ENCODE results near the gene GFRAL.

The GFRAL gene

DNA sequence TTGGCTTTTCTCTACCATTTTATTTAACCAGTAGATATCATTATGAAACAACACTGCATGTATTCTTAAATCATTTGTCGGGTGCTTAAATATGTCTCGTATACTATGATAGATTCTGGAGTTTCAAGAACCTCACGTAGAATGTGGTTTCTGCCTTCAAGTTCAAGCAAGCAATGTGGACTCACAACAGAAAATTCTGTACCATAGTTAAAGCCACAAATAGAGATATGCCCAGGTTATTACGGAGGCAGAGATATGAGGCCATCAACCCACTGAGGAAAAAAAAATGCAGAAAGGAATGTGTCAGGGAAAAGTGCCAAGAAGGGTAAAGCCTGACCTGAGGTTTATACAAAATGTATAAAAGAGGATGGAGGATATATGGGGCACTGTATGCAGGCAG, 109.9 kb downstream of the GFRAL start:
- DNase-seq, result no peak

DNA sequence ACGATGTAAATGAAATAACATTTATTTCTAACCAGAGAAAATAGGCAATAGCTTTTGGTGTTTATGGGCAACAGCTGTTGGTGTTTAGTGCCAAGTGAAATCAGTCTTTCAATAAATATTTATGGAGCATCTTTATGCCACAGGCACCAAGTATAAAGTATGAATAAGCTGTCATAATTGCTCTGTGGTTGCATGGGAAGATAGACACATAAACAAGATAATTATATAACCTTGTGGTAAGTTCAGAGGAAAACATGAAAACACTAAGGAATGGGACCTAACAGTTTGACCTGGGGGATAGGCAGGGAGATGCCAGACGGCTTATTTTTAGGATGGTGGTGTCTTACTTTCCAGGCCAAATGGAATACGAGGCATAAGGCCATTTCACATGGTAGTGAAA, 110.9 kb downstream of the GFRAL start:
- DNase-seq, result no peak

DNA sequence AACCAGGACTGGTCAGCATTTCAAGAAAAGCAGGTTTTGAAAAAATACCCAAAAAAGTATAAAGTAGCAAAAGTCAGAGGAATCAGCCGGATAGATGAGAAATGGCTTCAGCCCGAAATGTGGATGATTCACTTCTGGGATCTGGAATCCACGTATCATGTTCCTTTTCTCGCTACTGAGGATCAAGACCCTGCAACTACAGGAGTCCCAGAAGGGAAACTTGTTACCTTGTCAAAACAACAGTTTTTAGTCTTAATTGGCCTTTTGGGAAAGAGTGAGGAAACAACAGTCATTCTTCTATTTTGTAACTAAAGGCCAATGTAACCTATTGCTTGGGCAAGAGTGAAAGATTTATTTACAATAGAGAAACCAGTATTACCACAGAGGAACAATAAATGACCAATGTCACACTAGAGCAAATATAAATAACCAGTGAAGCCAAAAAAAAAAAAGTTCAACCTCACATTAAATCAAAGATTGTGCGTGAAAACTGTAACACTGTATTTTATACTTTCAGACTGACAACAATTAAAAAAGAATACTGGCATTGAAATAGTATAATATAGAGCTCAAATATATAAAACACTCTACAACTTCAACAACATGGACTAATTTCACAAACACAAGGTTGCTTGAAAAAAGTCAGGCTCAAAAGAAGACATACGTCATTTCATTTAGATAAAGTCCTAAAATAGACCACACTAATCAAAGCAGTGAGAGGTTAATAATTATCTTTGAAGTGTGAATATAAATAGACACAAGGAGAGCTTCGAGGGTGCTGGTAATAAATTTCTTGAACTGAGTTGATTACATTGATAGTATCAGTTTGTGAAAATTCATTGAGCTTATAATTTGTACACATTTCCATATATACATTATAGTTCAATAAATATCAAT, 116.2 kb downstream of the GFRAL start:
- DNase-seq, result no peak

DNA sequence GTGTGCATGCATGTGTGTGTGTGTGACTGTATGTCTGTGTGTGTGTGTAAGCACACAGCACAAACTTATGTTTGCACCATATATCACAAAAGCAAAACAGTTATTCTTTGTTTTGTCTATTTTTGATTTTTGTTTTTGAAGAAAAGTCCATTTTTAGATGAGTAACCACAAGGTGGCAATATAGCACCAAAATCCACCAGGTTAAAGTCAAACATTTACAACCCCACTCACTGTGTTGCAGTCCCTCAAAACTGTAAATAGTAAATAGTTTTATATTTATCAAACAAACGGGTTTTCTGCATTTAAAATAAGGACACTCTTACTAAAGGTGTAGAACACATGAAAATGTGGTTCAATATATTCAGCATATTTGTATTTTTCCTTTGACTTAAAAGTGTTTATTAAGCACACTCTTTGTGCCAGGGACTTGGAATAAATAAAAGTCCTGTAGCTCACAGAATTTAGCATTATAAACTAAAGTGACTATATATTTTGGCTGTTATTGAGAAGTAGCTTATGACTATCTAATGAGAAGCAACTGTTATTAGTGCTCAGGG, 118.5 kb downstream of the GFRAL start:
- DNase-seq, result no peak

DNA sequence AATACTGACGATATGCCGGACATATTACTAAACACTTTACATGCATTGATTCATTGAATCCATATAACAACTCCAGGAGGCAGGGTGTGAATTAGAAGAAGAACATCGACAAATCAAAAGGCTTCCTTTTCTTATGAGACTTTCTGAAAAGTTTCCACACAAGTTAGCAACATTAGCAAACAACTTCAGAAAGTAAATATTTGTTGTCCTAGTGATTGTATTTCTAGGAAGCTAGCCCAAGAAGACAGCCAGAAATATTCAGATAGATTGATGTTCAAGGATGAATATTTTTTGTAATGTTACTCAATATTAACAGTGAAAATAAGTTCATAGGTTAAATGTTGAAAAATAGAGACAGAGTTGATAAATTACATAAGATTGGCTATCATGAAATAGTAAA, 120.6 kb downstream of the GFRAL start:
- DNase-seq, result no peak

DNA sequence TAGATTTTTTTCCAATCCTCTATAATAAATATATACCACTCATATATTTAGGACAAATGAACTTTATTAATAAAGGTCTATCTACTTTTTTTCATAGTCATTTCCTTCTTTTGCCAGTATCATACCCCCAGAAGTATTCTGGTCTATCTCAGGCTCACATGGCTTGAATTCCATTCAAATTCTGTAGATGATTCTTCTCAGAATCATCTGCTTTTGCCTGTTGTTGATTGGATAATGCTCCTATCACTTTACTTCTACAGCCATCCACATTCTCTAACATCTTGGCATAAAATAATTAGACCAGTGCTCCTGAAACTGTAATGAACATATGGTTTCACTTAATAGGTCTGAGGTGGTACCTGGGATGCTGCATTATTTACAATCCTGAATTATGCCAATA, 121.2 kb downstream of the GFRAL start:
- no peak for DNase-seq

DNA sequence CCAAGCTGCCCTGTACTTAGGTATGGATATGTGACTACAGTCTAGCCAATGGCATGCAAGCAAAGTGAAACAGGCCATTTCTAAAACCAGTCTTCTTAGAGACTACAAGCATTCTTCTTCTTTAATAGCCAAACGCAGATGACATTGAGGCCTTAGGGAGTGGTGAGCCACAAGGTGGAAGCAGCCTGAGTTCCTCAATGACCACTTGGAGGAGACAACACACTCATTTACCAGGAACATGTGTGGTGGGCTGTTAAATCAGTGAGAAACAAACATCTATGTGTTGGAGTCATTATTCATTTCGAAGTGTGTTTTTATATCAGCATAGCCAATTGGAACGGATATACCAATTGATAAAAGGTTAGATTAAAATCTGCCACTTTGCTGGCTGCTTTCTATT, 122.0 kb downstream of the GFRAL start:
- no peak for DNase-seq

DNA sequence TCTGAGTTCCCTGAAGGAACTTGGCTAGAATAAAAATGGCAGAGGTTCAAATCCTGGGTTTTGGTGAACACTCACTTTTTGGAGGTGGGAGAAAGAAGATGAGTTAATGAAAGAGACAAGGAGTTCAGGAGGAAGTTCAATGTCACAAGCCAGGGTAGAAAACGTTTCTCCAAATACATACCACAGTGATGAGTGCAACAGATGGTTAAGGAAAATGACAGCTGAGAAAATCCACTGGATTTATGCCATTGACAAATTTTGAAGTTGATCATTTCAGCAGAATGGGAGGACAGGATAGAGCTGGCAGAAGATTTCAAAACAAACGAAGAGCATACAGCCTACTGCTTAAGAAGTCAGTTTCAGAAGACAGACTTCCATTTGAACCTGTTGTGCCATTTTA, 122.7 kb downstream of the GFRAL start:
- no peak for DNase-seq
